ENCODE results near the gene ATP6V1E1.

The ATP6V1E1 gene

GRCh38 chr22:17583151-17583550, 45.4 kb downstream of the ATP6V1E1 start:
- H3K4me3 ChIP-seq (replicated peaks; ENCODE audit: low read depth, low read length): no peak overlapping the region
- TF ChIP-seq, protein P1, sequence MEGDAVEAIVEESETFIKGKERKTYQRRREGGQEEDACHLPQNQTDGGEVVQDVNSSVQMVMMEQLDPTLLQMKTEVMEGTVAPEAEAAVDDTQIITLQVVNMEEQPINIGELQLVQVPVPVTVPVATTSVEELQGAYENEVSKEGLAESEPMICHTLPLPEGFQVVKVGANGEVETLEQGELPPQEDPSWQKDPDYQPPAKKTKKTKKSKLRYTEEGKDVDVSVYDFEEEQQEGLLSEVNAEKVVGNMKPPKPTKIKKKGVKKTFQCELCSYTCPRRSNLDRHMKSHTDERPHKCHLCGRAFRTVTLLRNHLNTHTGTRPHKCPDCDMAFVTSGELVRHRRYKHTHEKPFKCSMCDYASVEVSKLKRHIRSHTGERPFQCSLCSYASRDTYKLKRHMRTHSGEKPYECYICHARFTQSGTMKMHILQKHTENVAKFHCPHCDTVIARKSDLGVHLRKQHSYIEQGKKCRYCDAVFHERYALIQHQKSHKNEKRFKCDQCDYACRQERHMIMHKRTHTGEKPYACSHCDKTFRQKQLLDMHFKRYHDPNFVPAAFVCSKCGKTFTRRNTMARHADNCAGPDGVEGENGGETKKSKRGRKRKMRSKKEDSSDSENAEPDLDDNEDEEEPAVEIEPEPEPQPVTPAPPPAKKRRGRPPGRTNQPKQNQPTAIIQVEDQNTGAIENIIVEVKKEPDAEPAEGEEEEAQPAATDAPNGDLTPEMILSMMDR (IDR thresholded peaks at IDR 0.05; ENCODE audit: low read depth, low read length, missing control alignments): no peak
- DNase-seq (ENCODE audit: extremely low read depth, low read depth): no peak

DNA sequence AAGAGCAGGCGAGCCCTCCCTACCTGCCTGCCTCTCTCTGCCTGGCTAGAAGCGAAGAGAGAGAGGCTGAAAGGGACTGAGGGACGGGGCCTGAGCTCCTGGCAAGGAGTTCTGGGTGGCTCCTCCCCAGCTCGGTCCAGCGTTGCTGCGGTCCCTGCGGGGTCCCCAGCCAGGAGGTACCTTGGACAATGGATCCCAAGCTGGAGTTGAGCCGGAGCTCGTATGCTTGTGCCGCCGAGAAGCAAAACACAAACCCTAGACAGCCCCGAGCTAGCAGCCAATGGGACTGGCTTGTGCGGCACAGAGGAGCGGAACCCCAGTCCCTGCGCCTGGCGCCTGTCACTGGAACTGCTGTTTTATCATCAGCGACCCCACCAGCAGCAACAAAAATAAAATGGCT, 46.9 kb downstream of the ATP6V1E1 start:
- no peak overlapping the region for H3K4me3 ChIP-seq (replicated peaks; ENCODE audit: low read depth, low read length)
- DNase-seq (ENCODE audit: extremely low read depth, low read depth): no peak
- TF ChIP-seq, protein P1 (IDR thresholded peaks at IDR 0.05; ENCODE audit: low read depth, low read length, missing control alignments): no peak

GRCh38 chr22:17581056-17581455, 47.5 kb downstream of the ATP6V1E1 start:
- TF ChIP-seq, protein P1 (IDR thresholded peaks at IDR 0.05; ENCODE audit: low read depth, low read length, missing control alignments): no peak
- H3K4me3 ChIP-seq (replicated peaks; ENCODE audit: low read depth, low read length): no peak overlapping the region
- DNase-seq (ENCODE audit: extremely low read depth, low read depth): no peak

DNA sequence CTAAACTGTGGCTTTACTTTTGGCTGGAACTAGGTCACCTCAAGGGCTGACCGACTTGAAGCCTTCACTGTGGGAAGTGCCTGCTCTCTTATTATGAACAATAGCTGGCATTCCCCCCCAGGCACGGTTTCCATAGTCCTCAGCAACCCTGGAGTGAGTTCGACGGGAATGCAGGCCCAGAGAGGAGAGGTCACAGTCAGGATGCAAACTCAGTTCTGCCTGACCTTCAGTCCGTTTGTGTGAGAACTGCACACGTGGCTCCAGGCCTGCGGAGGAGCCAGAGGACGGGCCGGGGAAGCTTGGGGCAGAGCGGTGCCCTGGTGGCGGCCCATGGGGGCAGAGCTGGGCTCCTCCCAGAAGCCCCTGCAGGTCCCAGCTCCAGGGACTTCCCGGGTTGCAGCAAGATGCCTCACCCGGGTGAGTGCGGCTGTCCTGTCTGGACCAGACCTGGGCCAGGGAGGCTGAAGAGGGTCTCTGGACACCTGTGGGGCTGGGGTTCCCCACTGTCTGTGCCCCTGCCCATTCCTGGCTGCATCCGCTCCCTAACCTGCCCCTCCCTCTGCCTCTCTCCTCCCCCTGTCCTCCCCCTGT, 48.0 kb downstream of the ATP6V1E1 start:
- H3K4me3 ChIP-seq (replicated peaks; ENCODE audit: low read depth, low read length): no peak overlapping the region
- DNase-seq (ENCODE audit: extremely low read depth, low read depth): no peak
- TF ChIP-seq, protein P1 (IDR thresholded peaks at IDR 0.05; ENCODE audit: low read depth, low read length, missing control alignments): no peak

DNA sequence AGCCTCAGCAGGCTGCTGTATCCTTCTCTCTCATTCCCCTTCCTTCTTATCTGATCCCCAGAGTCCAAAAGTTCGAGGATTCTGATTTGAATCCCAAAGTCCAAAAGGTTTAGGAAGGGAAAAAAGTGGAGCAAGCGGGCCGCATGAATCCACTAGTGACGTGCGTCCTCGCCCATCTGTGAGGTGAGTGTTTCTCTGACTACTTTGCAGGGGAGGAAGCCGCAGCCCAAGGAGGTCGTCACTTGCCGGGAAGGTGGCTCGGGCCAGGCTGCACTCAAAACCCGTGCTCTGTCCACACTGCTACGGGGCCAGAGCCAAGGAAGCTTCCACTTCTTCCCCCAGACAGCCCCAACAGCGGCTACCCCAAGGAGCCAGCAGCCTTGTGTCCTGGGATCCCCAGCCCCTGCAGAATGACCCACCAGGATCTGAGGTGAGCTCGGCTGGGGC, 49.0 kb downstream of the ATP6V1E1 start:
- TF ChIP-seq, protein P1 (IDR thresholded peaks at IDR 0.05; ENCODE audit: low read depth, low read length, missing control alignments): no peak
- DNase-seq (ENCODE audit: extremely low read depth, low read depth): no peak
- H3K4me3 ChIP-seq (replicated peaks; ENCODE audit: low read depth, low read length): no peak overlapping the region

GRCh38 chr22:17578136-17578754, 50.3 kb downstream of the ATP6V1E1 start:
- TF ChIP-seq, protein P1 (IDR thresholded peaks at IDR 0.05; ENCODE audit: low read depth, low read length, missing control alignments): no peak
- H3K4me3 ChIP-seq (replicated peaks; ENCODE audit: low read depth, low read length): no peak overlapping the region
- no peak for DNase-seq (ENCODE audit: extremely low read depth, low read depth)
